Osteoblast (primary cell): ENCODE results near the gene TUBGCP6. TPM values are rescaled to one million over a fixed set of nuclear protein-coding genes. Genes with fewer than 3 reads are reported as not detected.

ENCODE experiments used
- DNase-seq: peaks from one replicate; pipeline ENCODE4 v3.0.0; 2011; ENCODE audit warnings: low spot score, mixed read lengths; ENCODE audit not compliant: insufficient read length; ENCODE audit errors: missing footprints
- H2AFZ ChIP-seq: 2 replicates; pipeline ENCODE4 v1.6.0; 2011; ENCODE audit warnings: mild to moderate bottlenecking, low read length
- H3K27ac ChIP-seq: 2 replicates; pipeline ENCODE4 v1.5.1; 2011; ENCODE audit warnings: mild to moderate bottlenecking, low read depth, low read length, moderate library complexity
- H3K27me3 ChIP-seq: 2 replicates; pipeline ENCODE4 v1.6.0; 2012; ENCODE audit warnings: mild to moderate bottlenecking, control low read depth, inconsistent platforms, low read length, moderate library complexity; ENCODE audit not compliant: insufficient read depth
- H3K36me3 ChIP-seq: 2 replicates; pipeline ENCODE4 v1.5.1; 2011; ENCODE audit warnings: mild to moderate bottlenecking, low read length, control low read depth, moderate library complexity; ENCODE audit not compliant: insufficient read depth
- H3K4me1 ChIP-seq: 2 replicates; pipeline ENCODE4 v1.5.1; 2011; ENCODE audit warnings: mild to moderate bottlenecking, low read length, control low read depth, moderate library complexity; ENCODE audit not compliant: insufficient read depth
- H3K4me2 ChIP-seq: 2 replicates; pipeline ENCODE4 v1.6.0; 2011; ENCODE audit warnings: mild to moderate bottlenecking, low read length; ENCODE audit not compliant: insufficient read depth
- H3K4me3 ChIP-seq: fragments of 200-600 bp; sonication (generic); 3 replicates; pipeline ENCODE4 v1.5.1; 2012; ENCODE audit warnings: mild to moderate bottlenecking, low read length, inconsistent platforms; ENCODE audit not compliant: insufficient read depth
- H3K79me2 ChIP-seq: 2 replicates; pipeline ENCODE4 v1.6.0; 2012; ENCODE audit warnings: mild to moderate bottlenecking, low read length, control low read depth, inconsistent platforms; ENCODE audit not compliant: insufficient read depth
- H3K9me3 ChIP-seq: 2 replicates; pipeline ENCODE4 v1.5.1; 2011; ENCODE audit warnings: low read depth, low read length, control low read depth
- H4K20me1 ChIP-seq: 2 replicates; pipeline ENCODE4 v1.6.0; 2012; ENCODE audit warnings: mild to moderate bottlenecking, low read length, control low read depth; ENCODE audit not compliant: insufficient read depth
- CTCF ChIP-seq: IDR thresholded peaks from 2 replicates; pipeline ENCODE4 v1.5.1; 2011; ENCODE audit warnings: mild to moderate bottlenecking, low read depth, low read length, moderate library complexity; ENCODE audit errors: extremely low read depth
- total RNA-seq: library from RNA; depleted of rRNA; stranded (reverse); fragments of >200 nt; gene quantifications from 2 replicates; pipeline ENCODE4 v1.2.3, GENCODE V29; 2012

Gene TUBGCP6
- total RNA-seq, 1 donor, result 28.2 TPM

DNA sequence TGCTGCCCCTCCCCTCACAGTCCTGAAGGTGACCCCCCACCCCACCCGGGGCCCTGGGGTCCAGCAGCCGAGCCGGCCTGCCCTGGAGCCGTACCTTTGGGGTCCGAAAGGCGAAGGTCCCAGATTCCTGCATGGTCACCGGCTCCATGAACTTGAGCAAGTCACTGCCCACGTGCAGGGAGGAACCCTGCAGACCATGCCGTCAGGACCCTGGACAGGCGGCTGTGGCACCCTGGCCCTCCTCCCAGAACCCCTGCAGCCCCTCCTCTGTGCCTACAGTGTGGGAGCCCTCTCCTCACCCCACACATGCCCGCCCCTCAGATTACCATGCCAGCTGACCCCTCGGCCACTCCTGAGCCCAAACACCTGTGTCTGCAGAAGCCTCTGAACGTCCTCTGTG is 39.7 kb upstream of the TUBGCP6 start:
- Histone ChIP-seq H3K36me3 (peaks cover 73% of the 10 kb centered on the region), H3K4me3 (no peak overlapping the region), H4K20me1 (peaks cover 49% of the 10 kb centered on the region), H3K79me2 (peaks cover 69% of the 10 kb centered on the region), H3K4me2 (no peak overlapping the region), H3K27me3 (no peaks in the 10 kb centered on the region), H2AFZ (no peak overlapping the region), H3K4me1 (no peaks in the 10 kb centered on the region), H3K9me3 (no peaks in the 10 kb centered on the region), H3K27ac (no peak overlapping the region)
- TF ChIP-seq CTCF, result no peak
- DNase-seq, result no peak

DNA sequence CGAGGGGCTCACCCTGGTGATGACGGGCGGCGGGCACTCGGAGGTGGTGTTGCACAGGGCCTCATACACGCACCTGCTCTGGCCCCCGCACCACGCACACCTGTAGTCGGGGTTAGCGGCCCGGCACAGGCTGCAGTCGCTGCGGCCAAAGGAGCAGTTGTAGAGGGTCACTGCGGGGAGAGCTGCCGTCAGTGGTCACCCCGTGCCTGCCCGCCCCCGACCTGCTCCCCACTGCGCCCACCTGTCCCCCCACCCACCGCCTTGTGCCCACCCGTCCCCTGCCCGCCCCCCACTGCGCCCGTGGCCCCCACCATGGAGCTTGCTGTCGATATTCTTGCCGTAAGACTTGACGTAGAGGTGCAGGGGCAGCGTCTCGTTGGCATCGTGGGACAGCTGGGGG is 39.0 kb upstream of the TUBGCP6 start:
- no peak overlapping the region for H3K4me3 ChIP-seq
- DNase-seq, result no peak
- no peaks in the 10 kb centered on the region for H3K27me3 ChIP-seq
- H2AFZ ChIP-seq, result no peak overlapping the region
- no peak for TF ChIP-seq CTCF
- no peaks in the 10 kb centered on the region for H3K9me3 ChIP-seq
- H3K4me1 ChIP-seq, result no peaks in the 10 kb centered on the region
- H3K79me2 ChIP-seq, result peaks cover 63% of the 10 kb centered on the region
- peaks cover 74% of the 10 kb centered on the region for H3K36me3 ChIP-seq
- peaks cover 43% of the 10 kb centered on the region for H4K20me1 ChIP-seq
- H3K27ac ChIP-seq, result no peak overlapping the region
- no peak overlapping the region for H3K4me2 ChIP-seq

DNA sequence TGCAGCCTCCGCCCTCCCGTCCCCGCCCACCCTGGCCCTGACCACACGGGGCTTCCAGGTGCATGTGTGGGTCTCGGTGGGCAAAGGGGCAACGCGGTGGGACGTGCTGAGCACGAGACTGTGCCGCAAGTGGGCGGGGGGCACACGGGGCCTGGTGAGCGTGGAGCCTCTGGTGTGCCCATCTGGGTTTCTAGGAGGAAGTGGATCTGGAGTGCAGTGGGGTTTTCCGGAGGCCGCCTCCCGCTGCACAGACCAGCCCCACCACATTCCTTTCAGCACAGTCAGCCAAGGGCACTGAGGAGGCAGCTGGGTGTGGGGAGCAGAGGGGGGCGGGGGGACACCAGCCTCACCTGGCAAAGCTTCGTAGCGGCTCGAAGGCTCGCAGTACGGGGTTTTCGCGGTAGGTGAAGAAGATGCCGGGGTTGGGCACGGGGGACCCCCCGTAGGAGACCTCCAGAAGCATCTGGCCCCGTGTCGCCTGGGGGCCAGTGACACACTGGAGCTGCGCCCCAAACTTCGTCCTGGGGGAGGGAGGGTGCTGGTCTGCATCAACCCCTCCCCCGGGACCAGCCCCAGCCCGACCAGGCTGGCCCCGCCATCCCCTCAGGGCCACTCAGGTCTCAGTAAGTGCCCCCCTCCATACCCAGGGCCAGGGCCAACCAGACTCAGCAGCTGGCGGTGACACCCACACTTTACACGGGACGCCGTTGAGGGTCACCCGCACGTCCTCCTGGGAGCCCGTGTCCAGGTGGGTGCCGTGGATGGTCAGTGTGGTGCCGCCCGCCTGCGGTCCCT is 37.7 kb upstream of the TUBGCP6 start:
- peaks cover 77% of the 10 kb centered on the region for H3K36me3 ChIP-seq

More for the DNA sequence above, 37.7 kb upstream of the TUBGCP6 start:
- no peak overlapping the region for H2AFZ ChIP-seq
- H3K27ac ChIP-seq, result no peak overlapping the region
- peaks cover 53% of the 10 kb centered on the region for H3K79me2 ChIP-seq
- H3K4me2 ChIP-seq, result no peak overlapping the region
- H4K20me1 ChIP-seq, result peaks cover 37% of the 10 kb centered on the region
- H3K9me3 ChIP-seq, result no peaks in the 10 kb centered on the region
- DNase-seq, result peak; percentile 100
- no peaks in the 10 kb centered on the region for H3K4me1 ChIP-seq
- no peaks in the 10 kb centered on the region for H3K27me3 ChIP-seq
- no peak overlapping the region for H3K4me3 ChIP-seq
- TF ChIP-seq CTCF, result no peak
